Fibroblast of the aortic adventitia (primary cell): ENCODE measurements around the gene CHMP1A. TPM values are rescaled to one million over a fixed set of nuclear protein-coding genes. Genes with fewer than 3 reads are reported as not detected.

Experiments
- DNase-seq: peaks from one replicate; pipeline ENCODE4 v3.0.0-alpha.2; 2010; ENCODE audit warnings: low read depth
- H3K4me3 ChIP-seq: 2 replicates; pipeline ENCODE4 v1.5.1; 2011; ENCODE audit warnings: low read depth, mild to moderate bottlenecking, control low read depth, low read length, moderate library complexity
- CTCF ChIP-seq: IDR thresholded peaks from 2 replicates; pipeline ENCODE4 v1.5.1; 2011; ENCODE audit warnings: mild to moderate bottlenecking, low read length, control low read depth, inconsistent platforms; ENCODE audit not compliant: insufficient read depth
- total RNA-seq: library from RNA; depleted of rRNA; stranded (reverse); fragments of >200 nt; gene quantifications from 2 replicates; pipeline ENCODE4 v1.2.3, GENCODE V29; 2012; ENCODE audit warnings: low replicate concordance

Gene CHMP1A
- 80.0 and 81.3 TPM in 2 replicates for total RNA-seq

GRCh38 chr16:89657442-89658220, at the start of gene CHMP1A, which contains the start of gene SPATA33:
TSS of gene CHMP1A (minus strand) at chr16:89657708. CDS start at chr16:89657588, 120 bp downstream.
TSS of gene SPATA33 (plus strand) at chr16:89657836. CDS start at chr16:89657912, 76 bp downstream.
- DNase-seq = peak; percentile 81
- no peak for TF ChIP-seq CTCF
- peak within 1 kb of the TSS; percentile 93 for H3K4me3 ChIP-seq

DNA sequence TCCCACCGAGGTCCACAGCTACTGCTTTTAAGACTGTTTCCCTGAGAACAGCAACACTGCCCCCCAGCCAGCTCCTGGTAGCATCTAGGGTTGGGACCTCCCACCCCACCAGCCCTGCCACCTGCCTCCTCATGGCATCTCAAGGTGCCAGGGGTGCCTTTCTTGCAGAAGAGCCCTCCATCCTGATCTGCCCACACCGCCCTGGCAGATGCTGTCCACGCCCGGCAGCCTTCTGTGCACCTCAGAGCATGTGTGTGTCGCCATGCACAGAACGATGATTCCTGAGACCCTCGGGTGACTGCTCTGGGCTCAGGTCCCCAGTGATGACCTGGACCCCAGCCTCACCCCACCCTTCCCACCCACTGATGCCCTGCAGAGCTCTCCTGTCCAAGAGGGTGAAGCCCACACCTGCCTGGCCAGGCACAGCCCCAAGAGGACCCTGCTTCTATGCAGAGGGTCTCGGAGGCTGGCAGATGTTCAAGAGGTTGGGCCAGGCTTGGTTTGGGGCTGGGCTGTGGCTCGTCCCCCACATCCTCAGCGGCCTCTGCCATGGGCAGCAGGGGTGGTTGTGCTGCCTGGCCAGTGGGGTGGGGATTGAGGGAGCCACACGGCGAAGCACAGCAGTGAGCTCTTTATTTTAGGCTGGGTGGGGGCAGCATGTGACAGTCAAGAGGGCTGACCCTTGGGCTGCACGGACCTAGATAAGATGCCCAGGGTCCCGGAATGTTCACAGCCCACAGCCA, 49.2 kb upstream of the CHMP1A start:
- DNase-seq = no peak
- no peak for TF ChIP-seq CTCF
- H3K4me3 ChIP-seq = no peak overlapping the region

DNA sequence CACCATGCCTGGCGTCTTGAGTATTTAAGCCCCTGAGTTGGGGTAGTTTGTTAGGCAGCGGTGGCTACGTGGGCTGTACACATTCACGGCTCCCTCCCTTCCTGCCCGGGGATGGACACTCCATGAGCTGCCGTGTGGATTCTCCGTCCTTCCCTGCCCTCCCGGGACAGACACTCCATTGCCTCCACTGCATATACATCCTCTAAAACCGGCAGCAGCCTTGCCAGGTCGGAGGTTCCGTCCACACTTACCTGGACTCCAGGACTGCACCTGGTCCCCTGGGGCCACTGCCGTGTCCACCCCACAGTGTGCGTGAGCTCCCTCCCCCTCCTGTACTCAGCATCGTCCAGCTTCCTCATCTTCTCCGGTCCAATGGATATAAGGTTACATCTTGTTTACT, 47.5 kb upstream of the CHMP1A start:
- TF ChIP-seq CTCF = no peak
- H3K4me3 ChIP-seq = no peak overlapping the region
- no peak for DNase-seq

- H3K4me3 ChIP-seq = no peak overlapping the region
- TF ChIP-seq CTCF = no peak
- DNase-seq = no peak
These were observed 46.8 kb upstream of the CHMP1A start for GRCh38 chr16:89704281-89704680.

- TF ChIP-seq CTCF = peak; percentile 24
- peak; percentile 59 for DNase-seq
- H3K4me3 ChIP-seq = peak within 1 kb of the TSS; percentile 80
These were observed 44.2 kb upstream of the CHMP1A start, which contains the start of gene SPATA2L for GRCh38 chr16:89701425-89702406. TSS of gene SPATA2L (minus strand) at chr16:89701705. CDS start at chr16:89701232, 473 bp downstream.
